NCI-H2171 (cell line): ENCODE measurements around the gene SH3GL1.

Source experiments
- DNase-seq: peaks from one replicate; lab custom pipeline; 2025; lab: John Stamatoyannopoulos, UW

The SH3GL1 gene

GRCh38 chr19:4375164-4376027 lies 25.0 kb downstream of the SH3GL1 start:
- peak; percentile 78 for DNase-seq

- no peak for DNase-seq
Measured at GRCh38 chr19:4374498-4375163, 25.7 kb downstream of the SH3GL1 start.

- DNase-seq: no peak
Measured at GRCh38 chr19:4373601-4374497, 26.5 kb downstream of the SH3GL1 start.

- DNase-seq: no peak
Measured at GRCh38 chr19:4373013-4373367, 27.4 kb downstream of the SH3GL1 start.

GRCh38 chr19:4372165-4373012 lies 28.0 kb downstream of the SH3GL1 start:
- no peak for DNase-seq

GRCh38 chr19:4371247-4372164 lies 28.8 kb downstream of the SH3GL1 start:
- peak; percentile 32 for DNase-seq

- no peak for DNase-seq
Measured at GRCh38 chr19:4370418-4371041, 29.8 kb downstream of the SH3GL1 start.

- DNase-seq: peak; percentile 70
Measured at GRCh38 chr19:4369888-4370260, 30.5 kb downstream of the SH3GL1 start.

- DNase-seq: no peak
Measured at GRCh38 chr19:4369109-4369887, 31.0 kb downstream of the SH3GL1 start.

GRCh38 chr19:4368128-4368820 lies 32.1 kb downstream of the SH3GL1 start:
- DNase-seq: no peak

GRCh38 chr19:4367781-4368127 lies 32.6 kb downstream of the SH3GL1 start:
- DNase-seq: no peak

- DNase-seq: no peak
Measured at GRCh38 chr19:4367336-4367723, 33.0 kb downstream of the SH3GL1 start.

- no peak for DNase-seq
Measured at GRCh38 chr19:4366666-4367335, 33.5 kb downstream of the SH3GL1 start.

- no peak for DNase-seq
Measured at GRCh38 chr19:4365791-4366665, 34.3 kb downstream of the SH3GL1 start.

- no peak for DNase-seq
Measured at GRCh38 chr19:4365341-4365740, 35.0 kb downstream of the SH3GL1 start.

- DNase-seq: no peak
Measured at GRCh38 chr19:4363571-4364304, 36.6 kb downstream of the SH3GL1 start.
